Stimulated activated CD4-positive, alpha-beta T cell treated with anti-CD3 and anti-CD28 coated beads, Interleukin-2, amount 100 ng/mL, for 4 hours (primary cell): ENCODE measurements around the gene PSMB7.
"Not testable (repeated sequence)": the region's sequence is repeated elsewhere in the genome, so short reads cannot be mapped to it uniquely, and the experiment has no call there.

Experiments
- DNase-seq: peaks from one replicate; pipeline ENCODE4 v3.0.0-alpha.2; 2020; ENCODE audit warnings: low read depth

The PSMB7 gene

GRCh38 chr9:124442826-124443225, 27.6 kb upstream of the PSMB7 start:
- DNase-seq, result no peak

- DNase-seq, result no peak
Observed at GRCh38 chr9:124442379-124442778, 27.1 kb upstream of the PSMB7 start.

GRCh38 chr9:124441291-124441690, 26.0 kb upstream of the PSMB7 start:
- no peak for DNase-seq

- no peak for DNase-seq
Observed at GRCh38 chr9:124440786-124441185, 25.5 kb upstream of the PSMB7 start.

- DNase-seq, result no peak
Observed at GRCh38 chr9:124439686-124440243, 24.5 kb upstream of the PSMB7 start.

GRCh38 chr9:124439086-124439485, 23.8 kb upstream of the PSMB7 start:
- DNase-seq, result no peak

GRCh38 chr9:124438091-124438490, 22.8 kb upstream of the PSMB7 start:
- DNase-seq, result no peak

GRCh38 chr9:124437086-124437485, 21.8 kb upstream of the PSMB7 start:
- no peak for DNase-seq

- DNase-seq, result no peak
Observed at GRCh38 chr9:124436320-124436719, 21.1 kb upstream of the PSMB7 start.

GRCh38 chr9:124429530-124429867, 14.3 kb upstream of the PSMB7 start:
- no peak for DNase-seq

GRCh38 chr9:124428751-124429529, 13.7 kb upstream of the PSMB7 start:
- no peak for DNase-seq

GRCh38 chr9:124427281-124427680, 12.0 kb upstream of the PSMB7 start:
- no peak for DNase-seq

GRCh38 chr9:124426361-124426760, 11.1 kb upstream of the PSMB7 start:
- no peak for DNase-seq

GRCh38 chr9:124425733-124426132, 10.5 kb upstream of the PSMB7 start:
- DNase-seq, result not testable (repeated sequence)

GRCh38 chr9:124423591-124423990, 8.3 kb upstream of the PSMB7 start:
- no peak for DNase-seq

- DNase-seq, result no peak
Observed at GRCh38 chr9:124423155-124423554, 7.9 kb upstream of the PSMB7 start.

GRCh38 chr9:124420991-124421543, 5.8 kb upstream of the PSMB7 start:
- no peak for DNase-seq

- DNase-seq, result no peak
Observed at GRCh38 chr9:124419832-124420489, 4.7 kb upstream of the PSMB7 start.

- no peak for DNase-seq
Observed at GRCh38 chr9:124415852-124416484, 726 bp upstream of the PSMB7 start.

- DNase-seq, result no peak
Observed at GRCh38 chr9:124414612-124415011, 630 bp downstream of the PSMB7 start.

GRCh38 chr9:124412228-124412575, 3.0 kb downstream of the PSMB7 start:
- DNase-seq, result no peak

- DNase-seq, result no peak
Observed at GRCh38 chr9:124411514-124412227, 3.6 kb downstream of the PSMB7 start.
